ENCODE data around the gene DSTN. TPM values are rescaled to one million over a fixed set of nuclear protein-coding genes. Genes with fewer than 3 reads are reported as not detected.

Gene DSTN
- total RNA-seq, 1 experiment from 2014 or later = 218 TPM

- DNase-seq (ENCODE audit: low read depth) = no peak
Observed at GRCh38 chr20:17545127-17545526, 24.7 kb upstream of the DSTN start.

GRCh38 chr20:17549131-17549530, 20.7 kb upstream of the DSTN start:
- no peak for DNase-seq (ENCODE audit: low read depth)

DNA sequence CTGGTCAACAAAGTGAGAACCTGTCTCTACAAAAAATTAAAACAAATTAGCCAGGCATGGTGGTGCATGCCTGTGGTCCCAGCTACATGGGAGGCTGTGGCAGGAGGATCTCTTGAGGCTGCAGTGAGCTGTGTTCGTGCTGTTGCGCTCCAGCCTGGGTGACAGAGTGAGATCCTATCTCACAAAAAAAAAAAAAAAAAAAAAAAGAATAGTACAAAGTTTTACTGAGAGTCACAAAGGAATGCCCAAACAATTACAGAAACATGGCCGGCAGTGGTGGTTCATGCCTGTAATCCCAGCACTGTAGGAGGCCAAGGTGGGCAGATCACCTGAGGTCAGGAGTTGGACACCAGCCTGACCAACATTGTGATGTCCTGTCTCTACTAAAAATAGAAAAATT, 14.8 kb upstream of the DSTN start:
- DNase-seq (ENCODE audit: low read depth) = no peak

- peak; percentile 37 for DNase-seq (ENCODE audit: low read depth)
Observed at GRCh38 chr20:17556837-17557674, 12.8 kb upstream of the DSTN start.

DNA sequence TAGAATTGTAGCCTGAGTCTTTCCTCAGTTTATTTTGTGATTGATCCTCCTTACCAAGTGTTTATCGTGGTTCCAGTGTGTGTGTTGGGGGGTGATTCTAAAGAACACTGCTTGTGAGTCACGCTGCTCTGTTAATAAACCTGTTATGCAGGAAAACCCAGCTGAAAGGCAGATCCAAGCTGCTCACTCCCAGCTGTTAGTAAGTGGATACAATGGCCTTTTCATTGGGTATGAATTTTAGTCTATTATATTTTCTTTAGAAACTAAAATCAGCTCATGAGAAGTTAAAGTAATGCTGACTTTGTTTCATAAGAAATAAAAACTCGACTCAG, 12.2 kb upstream of the DSTN start:
- peak; percentile 90 for DNase-seq (ENCODE audit: low read depth)

DNA sequence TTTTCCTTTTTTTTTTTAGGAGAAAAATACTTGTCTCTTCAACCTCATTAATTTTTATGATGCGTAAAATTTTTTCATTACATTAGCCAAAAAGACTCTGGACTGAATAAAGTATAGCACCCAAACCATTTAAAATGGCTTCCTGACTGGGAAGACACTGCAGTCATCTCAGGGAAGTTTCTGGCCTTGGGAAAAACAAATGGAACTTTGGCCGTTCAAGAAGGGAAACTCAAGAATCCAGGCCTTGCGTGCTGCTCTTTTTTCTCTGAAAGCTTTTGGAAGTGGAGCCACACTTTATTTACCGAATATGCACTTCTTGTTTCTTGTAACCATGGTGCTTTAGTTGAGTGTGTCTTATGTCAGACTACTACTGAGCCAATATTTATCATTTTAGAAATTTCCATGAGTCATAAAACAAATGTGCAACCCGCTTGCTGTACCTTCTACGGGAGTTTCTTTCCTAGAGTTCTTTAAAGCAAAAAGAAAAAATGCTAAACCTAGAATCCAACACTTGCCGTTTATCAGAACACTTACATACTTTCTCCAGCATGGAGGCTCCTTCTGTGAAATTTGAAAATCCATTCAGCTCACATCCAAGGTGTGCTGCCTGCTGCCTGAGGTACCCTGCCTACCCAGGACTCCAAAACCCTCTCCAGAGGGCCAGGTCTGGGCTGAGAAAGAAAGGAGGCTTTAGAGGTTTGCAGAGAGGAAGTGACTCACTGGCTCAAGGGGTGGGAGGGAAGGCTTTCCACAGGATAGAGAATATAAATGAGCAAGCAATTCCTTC, 11.5 kb upstream of the DSTN start:
- DNase-seq (ENCODE audit: low read depth) = peak; percentile 93

DNA sequence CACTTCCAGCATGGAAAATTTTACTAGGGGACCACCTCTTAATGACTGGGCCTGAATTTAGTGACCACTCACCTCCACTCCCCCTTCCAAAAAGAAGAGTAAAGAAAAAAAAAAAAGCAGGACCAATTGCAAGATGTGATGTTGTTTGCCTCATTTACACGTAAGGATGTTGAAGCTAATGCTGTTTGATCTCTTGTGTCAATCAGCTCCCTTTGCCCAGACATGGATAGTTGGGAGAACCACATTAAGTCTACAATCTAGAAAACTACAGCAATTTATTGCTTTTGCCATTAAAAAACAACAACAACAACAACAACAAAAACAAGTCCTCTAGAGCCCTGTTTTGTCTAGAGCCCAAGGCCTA, 11.0 kb upstream of the DSTN start:
- no peak for DNase-seq (ENCODE audit: low read depth)

- DNase-seq (ENCODE audit: low read depth) = no peak
Observed at GRCh38 chr20:17559338-17559737, 10.5 kb upstream of the DSTN start.

GRCh38 chr20:17560344-17561074, 9.4 kb upstream of the DSTN start:
- no peak for DNase-seq (ENCODE audit: low read depth)

GRCh38 chr20:17562804-17563305, 7.0 kb upstream of the DSTN start:
- DNase-seq (ENCODE audit: low read depth) = peak; percentile 91

DNA sequence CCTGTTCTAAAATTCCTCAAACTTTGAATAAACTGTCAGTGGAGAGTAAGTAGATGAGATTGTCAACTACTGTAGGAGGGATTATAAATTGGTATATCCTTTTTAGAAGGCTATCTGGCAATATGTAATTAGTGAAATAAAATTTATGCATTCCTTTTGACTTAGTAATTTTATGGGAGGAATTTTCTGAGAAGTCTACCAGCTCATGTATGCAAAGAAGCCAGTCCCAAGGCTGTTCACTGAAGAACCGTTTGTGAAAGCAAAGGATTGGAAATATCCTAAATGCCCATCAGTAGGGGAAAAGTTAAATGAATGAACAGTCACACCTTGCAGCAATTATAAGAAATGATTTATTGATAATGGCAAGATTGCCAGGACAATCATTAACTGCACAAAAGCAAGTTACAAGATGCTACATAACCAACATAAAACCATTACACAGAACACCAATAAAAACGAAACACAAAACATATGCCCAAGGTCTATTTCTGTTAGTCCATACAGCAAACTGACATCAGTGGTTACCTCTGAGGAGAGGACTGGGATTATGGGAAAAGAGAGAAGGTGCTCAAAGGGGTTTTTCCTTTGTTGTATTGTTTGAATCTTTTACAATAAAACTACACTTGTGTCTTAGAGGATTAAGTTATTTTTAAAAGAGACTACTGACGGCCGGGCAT, 4.6 kb upstream of the DSTN start:
- peak; percentile 33 for DNase-seq (ENCODE audit: low read depth)

DNA sequence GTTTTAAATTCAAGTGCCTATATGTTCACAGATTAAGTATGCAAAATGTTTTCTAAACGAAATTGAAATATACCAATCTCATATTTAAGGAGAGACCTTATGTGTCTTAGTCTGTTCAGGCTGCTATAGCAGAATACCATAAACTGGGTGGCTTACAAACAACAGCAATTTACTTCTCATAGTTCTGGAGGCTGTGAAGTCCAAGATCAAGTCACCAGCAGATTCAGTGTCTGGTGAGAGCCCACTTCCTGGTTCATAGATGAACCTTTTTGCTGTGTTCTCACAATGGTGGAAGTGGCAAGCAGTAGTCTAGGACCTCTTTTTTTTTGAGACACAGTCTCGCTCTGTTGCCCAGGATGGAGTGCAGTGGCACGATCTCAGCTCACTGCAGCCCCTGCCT, 3.5 kb upstream of the DSTN start:
- no peak for DNase-seq (ENCODE audit: low read depth)

DNA sequence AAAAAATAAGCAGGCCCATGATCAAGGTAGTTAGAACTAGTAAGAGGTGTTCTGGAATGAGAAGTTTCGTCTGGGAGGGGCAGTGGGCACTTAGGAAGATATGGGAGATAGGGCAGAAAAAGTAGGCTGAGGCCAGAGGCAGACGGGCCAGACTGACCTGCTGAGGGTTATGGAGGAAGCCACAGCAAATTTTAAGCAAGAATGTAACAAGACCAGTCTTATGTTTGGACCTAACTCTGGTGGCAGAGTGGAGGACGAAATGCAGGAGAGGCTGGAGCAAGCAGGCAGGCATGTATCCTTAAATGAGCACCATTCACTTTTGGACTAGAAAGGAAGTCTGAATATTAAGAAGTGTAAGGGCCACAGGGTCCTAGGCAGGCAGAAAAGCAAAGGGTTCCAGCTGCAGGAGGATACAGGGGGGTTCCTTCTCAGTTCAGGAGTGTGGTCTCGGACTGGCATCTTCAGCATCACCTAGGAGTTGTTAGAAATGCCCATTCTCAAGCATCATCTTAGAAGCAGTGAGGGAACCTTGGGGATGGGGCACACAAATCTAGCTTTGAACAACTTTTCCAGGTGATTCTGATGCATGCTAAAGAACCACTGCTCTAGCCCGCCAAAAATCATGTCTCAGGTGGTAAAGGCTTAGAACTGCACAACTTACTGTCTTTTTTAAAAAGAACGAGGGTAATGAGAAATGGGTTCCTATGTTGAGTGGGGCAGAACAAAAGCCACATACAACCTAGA, 1.7 kb upstream of the DSTN start:
- no peak for DNase-seq (ENCODE audit: low read depth)

DNA sequence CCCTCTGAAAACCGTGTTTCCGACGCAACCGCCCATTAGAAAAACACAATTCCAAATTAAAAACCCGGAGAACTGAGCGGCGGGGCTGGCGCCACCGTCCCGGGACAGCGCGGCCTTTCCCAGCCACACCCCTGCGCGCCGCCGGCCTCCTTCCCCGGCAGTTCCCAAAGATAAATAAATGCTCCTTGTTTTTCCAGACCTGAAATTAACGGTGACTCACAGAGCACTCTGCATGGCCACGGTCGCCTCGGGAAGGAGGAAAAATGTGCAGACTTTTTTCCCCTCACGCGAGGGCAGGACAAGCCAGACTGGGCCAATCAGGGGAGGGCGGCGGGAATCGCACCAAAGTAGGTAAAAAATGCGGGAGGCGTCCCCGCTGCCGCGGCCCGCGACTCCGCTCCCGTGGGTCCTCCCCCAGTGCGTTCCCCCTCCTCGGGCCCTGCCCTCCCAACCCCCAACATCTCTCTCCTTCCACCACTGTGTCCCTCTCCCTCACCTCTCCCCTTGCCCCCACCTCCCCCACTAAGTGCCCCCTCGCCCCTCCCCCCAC, 828 bp upstream of the DSTN start:
- peak; percentile 96 for DNase-seq (ENCODE audit: low read depth)

DNA sequence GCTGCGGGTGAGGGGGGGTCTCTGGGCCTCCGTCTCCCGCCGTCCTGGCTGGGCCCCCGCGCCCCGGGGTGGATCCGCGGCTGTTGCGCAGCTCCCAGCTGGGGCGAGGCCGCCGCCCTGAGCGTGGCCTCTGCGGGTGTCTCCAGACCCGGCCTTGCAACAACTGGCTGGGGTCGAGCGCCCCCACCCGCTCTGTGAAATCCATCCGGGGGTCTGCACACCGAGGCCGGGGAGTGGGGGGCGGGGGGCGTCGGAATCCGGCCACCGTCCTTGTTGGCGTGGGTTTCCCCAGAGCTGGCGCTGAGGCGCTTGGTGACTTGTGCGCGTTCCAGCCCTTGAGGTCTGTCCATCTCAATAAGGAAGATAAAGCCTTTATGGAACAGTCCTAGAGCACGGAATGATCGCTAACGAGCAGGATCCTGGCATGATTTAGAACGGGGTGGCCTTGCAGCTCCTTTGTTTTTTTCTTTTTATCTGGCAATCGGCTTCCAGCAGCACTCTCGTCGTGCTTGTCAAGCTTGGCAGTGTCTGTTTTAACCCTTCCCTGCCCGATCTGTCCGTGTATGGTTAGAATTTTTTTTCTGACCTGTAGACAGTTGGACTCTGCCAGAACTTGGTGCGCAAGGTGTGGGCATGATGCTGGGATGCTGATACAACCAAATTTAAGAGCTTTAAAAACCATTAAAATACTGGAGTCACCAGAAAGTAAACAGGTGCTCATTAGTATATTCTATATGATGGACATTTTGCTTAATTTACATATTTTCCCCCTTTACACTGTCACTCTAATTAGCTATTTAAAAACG, 675 bp downstream of the DSTN start:
- peak; percentile 57 for DNase-seq (ENCODE audit: low read depth)

- DNase-seq (ENCODE audit: low read depth) = peak; percentile 34
Observed at GRCh38 chr20:17571153-17571527, 1.3 kb downstream of the DSTN start.

DNA sequence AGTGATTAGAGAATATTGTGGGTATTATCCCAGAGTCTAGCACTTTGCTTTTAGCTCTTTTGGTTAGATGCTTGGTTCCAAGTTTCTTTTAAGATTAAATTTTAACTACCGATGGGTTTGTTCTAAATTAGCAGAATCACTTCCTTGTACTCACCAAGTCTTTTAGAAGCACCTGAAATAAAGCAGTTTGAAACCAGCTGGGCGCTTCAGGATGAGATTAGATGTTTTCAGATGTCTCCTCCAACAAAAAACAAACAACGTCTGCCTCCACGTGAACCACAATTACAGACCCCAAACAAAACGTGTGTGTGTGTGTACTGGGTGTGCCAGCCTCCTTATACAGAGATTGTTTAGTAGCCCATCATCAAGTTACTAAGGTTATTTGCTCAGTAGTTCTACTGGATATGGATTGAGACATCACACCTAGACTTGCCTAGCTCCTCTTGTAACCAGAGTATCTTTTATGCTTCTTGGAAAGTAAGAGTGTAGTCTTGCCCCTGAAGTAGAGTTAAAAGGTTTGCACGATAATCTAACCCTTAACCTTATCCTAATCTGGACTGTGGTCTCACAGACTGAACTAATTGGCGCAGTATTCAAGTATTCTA, 2.3 kb downstream of the DSTN start:
- no peak for DNase-seq (ENCODE audit: low read depth)

DNA sequence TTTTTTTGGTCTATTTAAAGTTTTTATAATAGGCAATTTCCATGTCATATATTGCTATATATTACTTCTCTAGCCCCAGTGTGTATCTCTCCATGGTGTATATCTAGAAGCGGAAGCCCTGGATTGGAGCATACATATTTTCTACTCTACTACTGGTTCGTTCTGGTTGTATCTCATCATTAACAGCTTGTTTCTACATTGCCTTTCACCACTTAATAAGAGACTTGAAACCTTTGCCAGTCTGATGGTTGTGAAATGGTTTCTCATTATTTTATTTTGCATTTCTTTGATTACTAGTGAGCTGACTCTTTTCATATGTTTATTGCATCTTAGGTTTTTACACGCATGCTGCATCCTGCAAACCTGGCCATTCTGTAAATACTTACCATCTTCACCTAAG, 3.6 kb downstream of the DSTN start:
- DNase-seq (ENCODE audit: low read depth) = no peak

GRCh38 chr20:17576215-17576614, 6.3 kb downstream of the DSTN start:
- no peak for DNase-seq (ENCODE audit: low read depth)

Data from LHCN-M2 (cell line).